HG02588 (cell line): ENCODE results near the gene CNOT1.

ENCODE experiments used
- ATAC-seq: cut with Tn5 transposase; IDR thresholded peaks from one replicate; pipeline ENCODE4 v1.9.1; 2021; ENCODE audit warnings: mild to moderate bottlenecking, moderate library complexity; ENCODE audit not compliant: unreplicated experiment

CNOT1 gene

DNA sequence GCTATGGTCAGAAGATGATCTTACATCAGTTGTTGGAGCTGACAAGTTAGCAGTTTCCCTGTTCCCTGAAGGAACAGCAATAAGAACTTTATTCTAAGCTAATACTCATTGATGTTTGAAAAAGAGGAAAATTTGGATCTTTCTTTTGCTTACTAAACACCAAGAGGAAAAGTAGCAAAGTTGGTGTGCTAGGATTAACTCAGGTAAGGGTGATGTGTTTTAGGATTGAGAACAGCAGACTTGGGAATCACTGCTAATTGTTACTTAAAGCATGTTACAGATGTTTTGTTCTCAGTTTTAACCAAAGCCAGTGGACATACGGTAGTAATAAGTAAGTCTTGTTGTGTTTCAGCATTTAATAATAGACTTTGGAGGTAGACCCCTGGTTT lies 110.7 kb downstream of the CNOT1 start:
- no peak for ATAC-seq

DNA sequence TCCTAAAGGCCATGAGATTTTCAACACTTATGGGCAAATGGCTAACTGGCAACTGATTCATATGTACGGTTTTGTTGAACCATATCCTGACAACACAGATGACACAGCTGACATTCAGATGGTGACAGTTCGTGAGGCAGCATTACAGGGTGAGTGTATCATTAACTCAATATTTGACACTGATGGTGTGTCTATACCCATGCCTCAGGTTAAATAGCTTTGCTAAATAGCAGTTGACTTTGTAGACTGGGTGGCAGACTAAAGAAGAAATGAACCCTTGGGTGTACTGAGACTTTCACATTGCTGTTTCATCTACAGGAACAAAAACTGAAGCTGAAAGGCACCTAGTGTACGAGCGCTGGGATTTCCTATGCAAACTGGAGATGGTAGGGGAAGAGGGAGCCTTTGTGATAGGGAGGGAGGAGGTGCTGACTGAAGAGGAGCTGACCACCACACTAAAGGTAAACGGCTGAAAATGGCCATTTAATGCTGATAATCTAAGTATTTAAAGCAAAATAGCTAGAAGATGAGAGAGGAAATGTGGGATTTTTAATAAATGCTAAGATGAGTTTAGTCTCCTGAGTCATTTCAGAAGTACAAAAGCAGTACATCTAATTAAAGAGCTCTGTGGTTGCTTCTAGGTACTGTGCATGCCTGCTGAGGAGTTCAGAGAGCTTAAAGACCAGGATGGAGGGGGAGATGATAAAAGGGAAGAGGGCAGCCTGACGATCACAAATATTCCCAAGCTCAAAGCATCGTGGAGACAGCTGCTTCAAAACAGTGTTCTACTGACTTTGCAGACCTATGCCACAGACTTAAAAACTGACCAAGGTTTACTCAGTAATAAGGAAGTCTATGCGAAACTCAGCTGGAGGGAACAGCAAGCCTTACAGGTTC lies 111.3 kb downstream of the CNOT1 start:
- ATAC-seq, result peak; percentile 41

DNA sequence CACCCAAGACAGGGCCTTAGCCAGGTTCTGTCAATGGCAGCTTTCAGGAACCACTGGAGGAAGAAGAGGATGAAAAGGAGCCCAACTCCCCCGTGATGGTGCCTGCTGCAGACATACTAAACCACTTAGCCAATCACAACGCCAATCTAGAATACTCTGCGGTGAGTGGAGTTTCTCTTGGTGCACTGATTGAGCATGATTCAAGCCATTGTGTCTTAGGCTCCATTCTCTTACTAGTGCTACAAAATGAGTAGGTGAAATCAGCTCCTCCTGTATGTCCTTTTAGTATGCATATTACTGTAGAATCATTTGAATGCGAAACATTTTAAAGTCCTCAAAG lies 112.9 kb downstream of the CNOT1 start:
- ATAC-seq, result no peak

DNA sequence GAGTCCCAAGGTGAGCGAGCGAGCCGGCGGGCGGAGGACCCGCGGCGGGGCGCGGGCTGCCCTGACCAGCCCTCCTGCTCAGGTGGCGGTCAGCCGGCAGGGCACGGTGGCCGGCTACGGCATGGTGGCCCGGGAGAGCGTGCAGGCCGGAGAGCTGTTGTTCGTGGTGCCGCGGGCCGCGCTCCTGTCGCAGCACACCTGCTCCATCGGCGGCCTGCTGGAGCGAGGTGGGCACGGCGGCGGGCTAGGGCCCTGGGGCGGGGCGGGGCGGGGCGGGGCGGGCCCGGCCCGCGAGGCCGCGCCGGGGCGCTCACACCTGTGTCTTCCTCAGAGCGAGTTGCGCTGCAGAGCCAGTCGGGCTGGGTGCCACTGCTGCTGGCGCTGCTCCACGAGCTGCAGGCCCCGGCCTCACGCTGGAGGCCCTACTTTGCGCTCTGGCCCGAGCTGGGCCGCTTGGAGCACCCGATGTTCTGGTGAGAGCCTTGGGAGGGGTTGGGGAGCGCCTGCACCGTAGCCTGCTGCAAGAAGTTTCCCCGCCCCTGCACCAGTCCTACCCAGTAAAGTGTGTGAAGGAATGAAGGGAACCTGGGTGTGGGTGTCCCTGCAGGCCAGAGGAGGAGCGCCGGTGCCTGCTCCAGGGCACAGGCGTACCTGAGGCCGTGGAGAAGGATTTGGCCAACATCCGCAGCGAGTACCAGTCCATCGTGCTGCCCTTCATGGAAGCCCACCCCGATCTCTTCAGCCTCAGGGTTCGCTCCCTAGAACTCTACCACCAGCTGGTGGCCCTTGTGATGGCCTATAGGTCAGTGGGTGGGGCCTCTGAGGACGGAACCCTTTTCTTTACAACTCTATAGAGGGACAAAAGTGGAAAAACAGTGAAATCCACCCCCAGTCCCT lies 113.5 kb downstream of the CNOT1 start:
- peak; percentile 30 for ATAC-seq

DNA sequence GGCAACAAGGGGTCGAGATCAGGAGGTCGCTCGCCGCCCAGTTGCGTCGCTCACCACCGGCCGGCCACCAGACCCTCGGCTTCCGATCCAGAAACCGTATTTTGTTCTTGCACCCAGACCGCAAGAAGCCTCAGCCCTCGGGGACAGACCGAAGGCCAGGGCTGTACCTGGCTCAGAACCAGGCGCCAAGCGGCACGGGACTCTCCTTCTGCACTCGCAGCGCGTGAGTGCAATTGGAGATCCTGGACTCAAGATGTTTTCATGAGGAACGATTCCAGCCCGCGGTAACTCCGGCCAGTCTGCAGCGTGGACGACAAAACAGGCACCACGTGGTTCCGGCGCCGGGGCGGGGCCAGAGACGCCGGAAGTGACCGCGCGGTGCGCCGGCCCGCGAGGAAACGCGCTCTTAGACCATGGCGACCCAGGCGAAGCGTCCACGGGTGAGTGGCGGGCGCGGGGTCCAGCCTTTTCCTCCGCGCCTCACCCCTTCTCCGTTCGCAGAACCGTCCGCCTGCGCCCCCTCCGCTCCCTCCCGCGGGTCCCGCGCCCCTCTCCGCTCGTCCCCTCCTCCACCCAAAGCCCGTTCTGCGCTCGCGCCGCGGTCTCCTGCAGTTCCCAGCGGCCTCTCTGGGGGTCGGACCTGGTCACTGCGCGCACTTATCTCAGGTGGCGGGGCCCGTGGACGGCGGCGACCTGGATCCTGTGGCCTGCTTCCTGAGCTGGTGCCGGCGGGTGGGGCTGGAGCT lies 114.3 kb downstream of the CNOT1 start, which contains the start of gene SETD6:
TSS of gene SETD6 (plus strand) at position 393 of the 746 bp plus-strand sequence. CDS start at position 414, 21 bp downstream.
- ATAC-seq, result peak; percentile 69

DNA sequence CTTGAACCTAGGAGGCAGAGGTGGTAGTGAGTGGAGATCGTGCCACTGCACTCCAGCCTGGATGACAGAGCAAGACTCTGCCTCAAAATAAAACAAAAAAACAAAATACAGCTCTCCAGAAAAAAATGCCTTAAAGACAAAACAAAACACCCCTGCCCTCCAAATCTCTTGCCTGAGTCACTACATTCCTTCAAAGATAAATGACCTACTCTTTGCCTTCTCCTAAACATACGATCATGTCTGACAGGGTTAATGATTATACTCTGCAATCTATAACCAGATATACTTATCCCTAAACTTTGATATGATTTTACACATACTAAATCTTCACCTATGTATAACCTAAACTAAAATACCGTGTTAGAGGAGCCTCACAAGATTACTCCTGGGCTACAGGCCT lies 115.8 kb downstream of the CNOT1 start:
- no peak for ATAC-seq

DNA sequence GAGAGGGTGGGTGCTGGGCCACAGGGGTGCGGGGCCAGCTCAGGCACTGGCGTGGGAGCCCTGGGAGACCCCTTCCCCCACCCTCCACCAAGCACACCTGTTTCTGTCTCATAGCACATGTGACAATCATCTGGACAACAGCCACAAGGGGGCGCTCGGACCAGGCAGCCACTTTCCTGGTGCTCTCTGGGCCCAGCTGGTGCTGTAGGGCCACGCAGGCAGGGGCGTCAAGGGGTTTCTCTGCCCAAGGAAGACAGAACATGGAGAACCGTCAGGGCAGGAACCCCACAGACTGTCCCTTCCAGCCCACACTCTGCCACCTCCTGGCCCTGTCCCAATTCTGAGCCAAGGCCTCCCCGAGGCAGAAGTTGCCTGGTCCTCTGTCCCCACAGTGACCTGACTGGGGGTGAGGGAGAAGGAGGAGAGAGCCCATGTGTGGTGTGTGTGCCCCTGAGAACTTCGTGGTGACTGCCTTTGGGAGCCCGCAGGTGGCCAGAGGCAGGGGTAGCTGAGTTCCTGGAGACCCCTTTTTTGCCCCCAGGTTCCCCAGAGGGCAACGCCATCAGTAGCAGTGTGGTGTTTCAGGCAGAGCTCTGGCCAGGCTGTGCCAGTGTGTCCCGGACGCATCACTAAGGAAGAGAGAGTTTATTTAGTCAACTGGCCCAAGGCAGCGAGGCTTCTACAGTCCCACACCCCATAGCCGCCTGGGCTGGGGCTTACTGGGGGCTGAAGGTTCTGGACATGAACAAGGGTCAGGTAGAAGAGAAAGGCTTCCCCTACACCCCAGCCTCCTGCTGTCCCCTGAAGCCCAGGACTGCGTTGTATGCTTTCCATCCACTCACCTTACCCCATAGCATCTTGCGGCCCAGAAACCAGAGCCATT lies 117.5 kb downstream of the CNOT1 start:
- no peak for ATAC-seq

DNA sequence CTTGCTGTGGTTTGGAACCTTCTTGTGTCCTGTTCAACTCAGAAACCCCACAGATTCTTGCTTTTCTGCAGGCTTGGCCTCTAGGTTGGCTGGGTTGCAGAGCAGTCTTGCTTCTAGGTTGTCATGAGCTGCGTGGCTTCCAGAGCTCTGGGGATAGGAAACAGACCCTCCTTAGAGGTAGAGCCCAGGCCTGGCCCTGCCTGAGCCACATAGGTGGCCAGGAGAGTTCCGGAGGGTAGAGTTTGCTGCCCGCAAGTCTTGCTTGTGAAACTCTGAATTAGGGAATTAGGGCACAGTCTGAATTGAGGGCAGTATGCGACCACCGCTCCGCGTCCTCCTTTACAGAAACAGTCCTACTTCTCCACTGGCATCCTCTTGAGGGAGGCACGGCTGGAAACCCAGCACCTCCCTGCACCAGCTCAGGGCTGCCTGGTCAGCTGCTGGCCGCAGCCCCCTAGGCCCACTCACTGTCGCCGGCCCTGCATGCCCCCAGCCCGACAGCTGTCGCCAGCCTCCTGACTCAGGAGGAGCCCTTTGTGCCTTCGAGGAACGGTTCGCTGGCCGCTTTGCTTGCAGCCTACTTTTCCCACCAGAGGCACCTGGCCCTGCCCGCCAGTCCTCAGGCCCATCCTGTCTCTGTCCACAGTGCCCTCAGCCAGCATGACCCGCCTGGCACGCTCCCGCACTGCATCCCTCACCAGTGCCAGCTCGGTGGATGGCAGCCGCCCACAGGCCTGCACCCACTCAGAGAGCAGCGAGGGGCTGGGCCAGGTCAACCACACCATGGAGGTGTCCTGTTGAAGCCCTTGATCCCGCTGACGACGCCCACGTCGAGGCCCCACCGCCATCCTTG lies 118.6 kb downstream of the CNOT1 start:
- ATAC-seq, result no peak

DNA sequence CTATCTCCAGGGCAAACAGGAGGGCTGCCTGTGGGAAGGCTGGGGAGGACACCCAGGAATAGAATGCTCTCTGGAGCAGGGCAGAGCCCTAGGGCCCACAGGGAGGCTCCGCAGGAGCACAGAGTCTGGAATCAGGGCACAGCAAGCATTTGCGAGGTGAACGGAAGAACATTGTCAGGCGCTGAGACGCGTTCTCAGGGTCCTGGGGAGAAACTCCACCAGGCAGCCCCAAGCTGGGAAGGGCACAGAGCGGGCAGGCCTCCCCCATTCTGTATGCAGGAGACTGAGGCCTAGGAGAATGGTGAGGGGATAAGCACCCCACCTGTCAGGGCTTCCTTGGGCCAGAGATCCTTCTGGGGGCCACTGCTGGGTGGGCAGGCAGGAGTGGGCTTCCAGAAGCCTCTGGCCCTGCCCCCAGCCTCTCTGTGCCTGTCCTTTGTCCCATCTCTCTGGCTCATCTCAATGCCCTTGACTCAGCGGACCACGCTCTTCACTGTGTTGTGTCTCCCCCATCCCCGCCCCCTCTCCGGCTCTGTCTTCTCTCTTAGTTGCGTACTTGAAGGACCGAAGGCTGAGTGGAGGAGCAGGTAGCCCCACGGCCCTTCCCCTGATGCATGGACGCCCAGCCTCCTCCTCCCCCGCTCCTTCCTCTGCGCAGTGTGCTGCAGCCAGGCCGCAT lies 119.4 kb downstream of the CNOT1 start:
- no peak for ATAC-seq

DNA sequence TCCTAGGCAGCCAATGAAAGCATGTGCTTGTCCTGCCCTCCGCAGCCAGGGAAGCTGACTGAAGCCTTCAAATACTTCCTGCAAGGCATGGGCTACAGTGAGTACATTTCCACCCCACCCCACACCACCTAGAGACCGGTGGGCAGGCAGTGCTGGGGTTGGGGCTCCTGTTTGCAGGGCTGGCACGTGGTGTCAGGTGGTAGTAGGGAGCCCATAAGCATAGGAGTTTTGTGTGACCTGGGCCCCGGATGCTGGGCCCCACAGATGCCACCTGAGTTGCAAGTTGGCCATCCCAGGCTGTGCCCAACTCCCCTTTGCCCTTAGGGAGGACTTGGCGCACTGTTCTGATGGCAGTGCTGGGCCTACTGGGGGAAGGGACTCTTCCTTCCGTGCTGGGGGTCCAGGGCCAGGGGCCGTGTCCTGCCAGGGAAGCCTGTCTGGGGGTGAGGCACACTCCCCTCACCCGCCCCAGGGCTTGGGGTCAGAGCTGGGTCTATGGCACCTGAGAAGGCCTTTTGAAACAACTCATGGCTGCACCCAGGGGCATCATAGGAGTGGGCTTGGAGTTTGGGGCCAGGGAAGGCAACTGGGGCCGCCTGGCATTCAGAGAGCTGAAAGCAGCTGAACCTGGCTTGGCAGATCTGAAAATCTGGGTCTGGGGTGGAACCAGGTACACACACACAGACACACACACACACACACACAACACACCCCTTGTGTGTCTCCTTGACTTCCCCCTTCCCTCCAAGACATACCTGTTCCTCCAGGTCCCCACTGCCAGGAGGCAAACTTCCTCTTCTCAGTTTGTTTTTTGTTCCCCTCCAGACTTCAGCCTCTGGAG lies 120.2 kb downstream of the CNOT1 start:
- no peak for ATAC-seq

DNA sequence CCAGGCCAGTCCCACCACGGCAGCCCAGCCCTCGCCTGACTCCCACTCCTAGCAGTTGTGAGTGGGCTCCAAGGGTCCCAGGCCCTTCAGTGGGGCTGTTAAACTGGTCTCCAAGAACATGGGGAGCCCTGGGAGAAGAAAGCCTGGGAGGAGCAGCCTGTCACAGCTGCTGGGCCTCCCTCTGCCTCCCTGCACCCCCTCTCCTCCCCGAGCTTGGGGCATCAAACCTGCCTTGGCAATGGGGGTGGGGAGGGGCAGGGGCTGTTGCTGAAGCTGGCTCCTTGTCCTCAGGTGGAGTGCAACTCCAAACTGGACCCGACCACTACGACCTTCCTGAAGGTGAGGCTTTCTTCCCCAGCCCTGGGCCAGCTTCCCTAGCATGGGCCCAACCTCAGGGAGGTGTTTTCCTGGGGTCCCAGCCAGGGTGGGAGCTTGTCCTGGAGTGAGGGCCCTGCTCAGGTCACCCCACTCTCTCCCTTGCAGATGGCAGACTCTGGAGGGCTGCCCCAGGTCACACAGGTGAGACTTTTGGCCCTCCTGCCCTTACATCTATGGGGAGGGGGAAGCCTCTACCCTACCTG lies 120.9 kb downstream of the CNOT1 start:
- ATAC-seq, result no peak

DNA sequence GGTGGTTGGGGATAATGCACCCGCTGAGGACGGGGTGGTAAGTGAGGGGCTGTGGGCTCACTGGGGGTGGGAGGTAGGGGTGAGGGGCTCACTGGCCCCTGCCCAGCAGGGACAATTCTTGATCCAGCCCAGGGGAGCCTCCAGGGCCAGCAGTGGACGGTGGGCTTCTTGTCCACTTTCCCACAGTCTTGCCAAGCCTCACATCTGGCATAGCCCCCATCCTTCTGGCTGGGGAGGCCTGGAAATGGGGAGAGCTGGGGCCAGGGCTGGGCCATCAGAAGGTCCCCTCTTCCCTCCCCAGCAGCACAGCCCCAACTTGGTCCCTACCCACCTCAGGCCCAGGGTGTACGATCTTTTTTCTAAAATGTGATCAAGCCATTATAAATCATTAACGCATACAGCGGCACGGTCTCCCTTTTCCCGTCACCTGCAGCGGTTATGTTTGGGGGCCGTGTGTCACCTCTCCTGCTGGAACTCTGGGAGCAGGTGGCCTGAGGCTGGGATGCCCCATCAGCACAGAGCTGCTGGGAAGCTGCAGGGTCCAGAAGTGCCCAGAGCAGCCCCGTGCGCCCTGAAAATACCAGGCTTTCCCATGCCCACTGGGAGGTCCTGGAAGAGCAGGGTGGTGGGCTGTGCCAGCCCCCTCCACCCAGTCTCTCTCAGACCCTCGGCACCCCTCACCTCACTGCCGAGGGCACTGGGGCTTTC lies 121.5 kb downstream of the CNOT1 start:
- ATAC-seq, result no peak

DNA sequence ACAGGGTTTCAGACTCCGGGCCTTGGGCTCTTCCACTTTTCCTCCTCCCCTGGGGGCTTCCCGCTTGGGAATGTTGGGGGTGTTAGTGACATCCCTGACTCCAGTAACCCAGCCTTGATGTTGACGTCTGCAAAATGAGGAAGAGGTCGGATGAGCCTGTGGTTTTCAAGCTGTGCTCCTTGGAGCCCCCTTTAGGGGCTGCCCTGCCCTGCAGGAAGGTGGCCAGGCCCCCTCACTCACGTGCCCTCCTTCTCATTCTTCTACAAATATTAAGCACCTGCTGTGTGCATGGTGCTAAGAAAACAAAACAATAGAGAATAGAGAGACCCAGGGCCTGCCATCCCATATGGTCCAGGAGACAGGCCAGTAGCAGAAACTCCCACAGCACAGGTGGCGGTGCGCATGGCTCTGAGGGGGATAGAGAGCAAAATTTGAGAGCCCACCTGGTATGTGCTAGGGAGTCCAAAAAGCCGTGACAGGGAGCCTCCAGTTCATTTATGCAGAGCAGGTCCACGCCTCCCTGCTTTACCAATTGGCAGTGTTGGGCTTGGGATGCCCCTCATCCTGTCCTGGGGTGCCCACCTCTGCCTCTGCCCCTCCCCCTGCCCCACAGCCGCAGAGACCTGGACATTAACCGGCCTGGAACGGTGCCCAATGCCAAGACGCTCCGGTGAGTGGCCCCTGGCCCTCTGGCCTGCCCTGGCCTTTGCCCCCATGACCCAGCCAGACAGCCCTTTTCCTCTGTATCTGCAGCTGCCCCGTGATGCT lies 122.2 kb downstream of the CNOT1 start:
- ATAC-seq, result no peak

DNA sequence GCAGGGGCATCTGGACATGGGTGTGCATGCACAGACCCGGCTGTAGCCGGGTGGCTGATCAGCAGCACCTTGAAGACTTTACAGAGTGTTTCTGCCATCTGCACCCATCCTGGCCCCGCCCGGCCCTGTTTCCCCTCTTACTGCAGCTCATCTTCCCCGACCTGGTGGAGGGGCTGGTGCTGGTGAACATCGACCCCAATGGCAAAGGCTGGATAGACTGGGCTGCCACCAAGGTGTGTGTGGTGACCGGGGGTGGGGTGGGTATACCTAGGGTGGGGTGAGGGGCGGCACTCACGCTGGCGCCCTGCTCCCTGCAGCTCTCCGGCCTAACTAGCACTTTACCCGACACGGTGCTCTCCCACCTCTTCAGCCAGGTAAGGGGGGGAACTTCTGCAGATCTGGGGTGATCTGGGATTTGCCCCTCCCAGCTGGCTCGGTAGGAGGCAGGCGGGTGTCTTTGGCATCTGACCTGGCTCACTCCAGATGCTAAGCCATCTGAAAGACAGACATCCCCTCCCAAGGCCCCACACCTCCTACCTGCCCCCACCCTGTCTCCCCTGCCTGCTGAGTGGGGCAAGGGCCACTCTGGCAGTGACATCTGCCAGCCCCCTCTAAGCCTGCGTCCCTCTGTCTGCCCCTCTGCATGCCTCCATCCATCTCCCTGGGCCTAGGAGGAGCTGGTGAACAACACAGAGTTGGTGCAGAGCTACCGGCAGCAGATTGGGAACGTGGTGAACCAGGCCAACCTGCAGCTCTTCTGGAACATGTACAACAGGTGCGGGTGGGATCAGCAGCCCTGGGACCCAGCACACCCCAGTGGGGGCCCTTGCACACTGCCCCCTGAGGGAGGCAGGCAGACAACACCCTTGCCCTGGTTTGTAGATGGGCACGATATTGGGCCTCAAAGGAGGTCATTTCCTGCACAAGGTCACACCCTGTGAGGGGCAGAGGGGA lies 123.1 kb downstream of the CNOT1 start:
- no peak for ATAC-seq
